IMR-90 (cell line): ENCODE data around the gene FLII. TPM values are rescaled to one million over a fixed set of nuclear protein-coding genes. Genes with fewer than 3 reads are reported as not detected.

ENCODE experiments used
- ATAC-seq: fragments of 200-7000 bp; cut with Tn5 transposase; 2 replicates; pipeline ENCODE4 v1.9.1; 2020; ENCODE audit warnings: low read depth, mild to moderate bottlenecking, moderate library complexity
- BruUV-seq: library from RNA; stranded (reverse); fragments of 400-500 nt; replicated peaks from 2 replicates; lab custom pipeline; 2021; lab: Mats Ljungman, UMichigan
- CTCF ChIA-PET: fragments of 300-600 bp; formaldehyde crosslinking; extraction: SDS; loops from one replicate; lab custom pipeline; 2021; ENCODE audit warnings: antibody characterized with exemption; lab: Yijun Ruan, JAX
- POLR2A ChIA-PET: fragments of 300-600 bp; sonication (Branson Sonifier 250); formaldehyde crosslinking; loops from one replicate; lab custom pipeline; 2022; ENCODE audit warnings: antibody characterized with exemption; ENCODE audit not compliant: unreplicated experiment; lab: Charles Lee
- DNase-seq: peaks from one replicate; pipeline ENCODE4 v3.0.0; 2013
- H2AFZ ChIP-seq: replicated peaks from 2 replicates; pipeline ENCODE3; 2013; ENCODE audit warnings: low read length, mild to moderate bottlenecking; ENCODE audit not compliant: poor library complexity
- H2AK5ac ChIP-seq: 2 replicates; pipeline ENCODE4 v1.6.1; 2013; ENCODE audit warnings: low read depth, low read length, inconsistent platforms
- H2AK9ac ChIP-seq: replicated peaks from 2 replicates; pipeline ENCODE3; 2013; ENCODE audit warnings: mild to moderate bottlenecking, low read depth, low read length, moderate library complexity; ENCODE audit not compliant: poor library complexity
- H2BK120ac ChIP-seq: 2 replicates; pipeline ENCODE4 v1.6.1; 2013; ENCODE audit warnings: low read depth, low read length, inconsistent platforms
- H2BK15ac ChIP-seq: 3 replicates; pipeline ENCODE4 v1.6.1; 2013; ENCODE audit warnings: low read depth, low read length, inconsistent platforms
- H2BK20ac ChIP-seq: 2 replicates; pipeline ENCODE4 v1.6.1; 2013; ENCODE audit warnings: low read depth, mild to moderate bottlenecking, inconsistent platforms, low read length, moderate library complexity
- H2BK5ac ChIP-seq: 2 replicates; pipeline ENCODE4 v1.6.1; 2013; ENCODE audit warnings: mild to moderate bottlenecking, low read depth, low read length, inconsistent platforms; ENCODE audit not compliant: poor library complexity, severe bottlenecking
- H3K14ac ChIP-seq: replicated peaks from 2 replicates; pipeline ENCODE4 v1.6.1; 2013; ENCODE audit warnings: low read depth, low read length, inconsistent platforms
- H3K18ac ChIP-seq: 2 replicates; pipeline ENCODE4 v1.6.1; 2013; ENCODE audit warnings: low read depth, low read length, control low read depth
- H3K23ac ChIP-seq: 2 replicates; pipeline ENCODE4 v1.6.1; 2013; ENCODE audit warnings: low read depth, low read length, inconsistent platforms
- H3K27ac ChIP-seq: 2 replicates; pipeline ENCODE4 v1.5.1; 2013; ENCODE audit warnings: mild to moderate bottlenecking, control low read depth, low read length; ENCODE audit not compliant: insufficient read depth
- H3K27me3 ChIP-seq: 2 replicates; pipeline ENCODE4 v1.6.1; 2013; ENCODE audit warnings: low read length; ENCODE audit not compliant: control insufficient read depth, insufficient read depth
- H3K36me3 ChIP-seq: 2 replicates; pipeline ENCODE4 v1.6.1; 2013; ENCODE audit warnings: low read length, mixed read lengths; ENCODE audit not compliant: control insufficient read depth, insufficient read depth
- H3K4ac ChIP-seq: 2 replicates; pipeline ENCODE4 v1.6.1; 2013; ENCODE audit warnings: low read depth, low read length, inconsistent platforms
- H3K4me1 ChIP-seq: 2 replicates; pipeline ENCODE4 v1.6.1; 2013; ENCODE audit warnings: low read length, mixed read lengths; ENCODE audit not compliant: control insufficient read depth, insufficient read depth
- H3K4me2 ChIP-seq: 2 replicates; pipeline ENCODE4 v1.6.1; 2013; ENCODE audit warnings: low read depth, mild to moderate bottlenecking, control low read depth, low read length, moderate library complexity
- H3K4me3 ChIP-seq: 2 replicates; pipeline ENCODE4 v1.5.1; 2013; ENCODE audit warnings: low read depth, mild to moderate bottlenecking, control low read depth, low read length, moderate library complexity; ENCODE audit not compliant: insufficient read depth
- H3K56ac ChIP-seq: 2 replicates; pipeline ENCODE4 v1.6.1; 2013; ENCODE audit warnings: low read length, inconsistent platforms; ENCODE audit not compliant: insufficient read depth; ENCODE audit errors: extremely low read depth
- H3K79me1 ChIP-seq, 2 experiments: 2 replicates each; pipeline ENCODE4 v1.6.1; 2013; ENCODE audit warnings: low read length in 2 of 2, inconsistent platforms in 1 of 2, low read depth in 1 of 2
- H3K9ac ChIP-seq: 2 replicates; pipeline ENCODE4 v1.6.1; 2013; ENCODE audit warnings: low read depth, low read length, control low read depth
- H3K9me1 ChIP-seq: 2 replicates; pipeline ENCODE4 v1.6.1; 2013; ENCODE audit warnings: low read length, inconsistent platforms; ENCODE audit not compliant: insufficient read depth
- H3K9me3 ChIP-seq: 2 replicates; pipeline ENCODE4 v1.6.1; 2013; ENCODE audit warnings: low read length; ENCODE audit not compliant: control insufficient read depth, insufficient read depth
- H4K20me1 ChIP-seq: 2 replicates; pipeline ENCODE4 v1.6.1; 2013; ENCODE audit warnings: low read length, inconsistent platforms; ENCODE audit not compliant: insufficient read depth
- H4K5ac ChIP-seq: 2 replicates; pipeline ENCODE4 v1.6.1; 2013; ENCODE audit warnings: mild to moderate bottlenecking, low read depth, low read length, control low read depth
- H4K8ac ChIP-seq, 2 experiments: 2 replicates each; pipeline ENCODE4 v1.6.1; 2013; ENCODE audit warnings: low read depth in 2 of 2, low read length in 2 of 2, control low read depth in 1 of 2, inconsistent platforms in 1 of 2
- H4K91ac ChIP-seq: 2 replicates; pipeline ENCODE4 v1.6.1; 2013; ENCODE audit warnings: low read depth, low read length, inconsistent platforms; ENCODE audit not compliant: insufficient read depth
- BHLHE40 ChIP-seq: fragments of 150-350 bp; IDR thresholded peaks from 2 replicates; pipeline ENCODE4 v1.6.1; 2016; ENCODE audit warnings: mild to moderate bottlenecking, low read depth, low read length
- CEBPB ChIP-seq: IDR thresholded peaks from 2 replicates; pipeline ENCODE4 v1.6.1; 2012; ENCODE audit warnings: low read depth, low read length, improper control_type of control experiment
- CHD1 ChIP-seq: IDR thresholded peaks from 2 replicates; pipeline ENCODE4 v1.6.1; 2012; ENCODE audit warnings: low read depth, low read length, improper control_type of control experiment
- ELK1 ChIP-seq: fragments of 150-350 bp; IDR thresholded peaks from 2 replicates; pipeline ENCODE4 v1.6.1; 2016; ENCODE audit warnings: low read depth, mild to moderate bottlenecking, low read length, moderate library complexity, borderline replicate concordance
- FOS ChIP-seq: fragments of 150-350 bp; IDR thresholded peaks from 2 replicates; pipeline ENCODE4 v1.6.1; 2016; ENCODE audit warnings: low read depth, low read length
- MAFK ChIP-seq: IDR thresholded peaks from 2 replicates; pipeline ENCODE4 v1.6.1; 2012; ENCODE audit warnings: low read depth, low read length, improper control_type of control experiment
- MAZ ChIP-seq: IDR thresholded peaks from 2 replicates; pipeline ENCODE4 v1.6.1; 2012; ENCODE audit warnings: low read depth, mild to moderate bottlenecking, low read length, improper control_type of control experiment, moderate library complexity, borderline replicate concordance
- MXI1 ChIP-seq: IDR thresholded peaks from 2 replicates; pipeline ENCODE4 v1.6.1; 2012; ENCODE audit warnings: low read depth, mild to moderate bottlenecking, low read length, moderate library complexity, borderline replicate concordance
- NFE2L2 ChIP-seq: fragments of 150-350 bp; IDR thresholded peaks from 2 replicates; pipeline ENCODE4 v1.6.1; 2016; ENCODE audit warnings: low read depth, mild to moderate bottlenecking, low read length
- RFX5 ChIP-seq: IDR thresholded peaks from 2 replicates; pipeline ENCODE4 v1.8.0; 2012; ENCODE audit warnings: low read depth, mild to moderate bottlenecking, low read length, moderate library complexity
- WGBS, 2 experiments: methylation state at CpG; one replicate each; pipeline versions ENCODE4 v1.1.5 to v1.1.7; 2013; ENCODE audit warnings: missing lambda C conversion rate in 2 of 2; ENCODE audit not compliant: insufficient read length in 1 of 2; ENCODE audit errors: extremely low coverage in 2 of 2; 5-methylcytosine and 5-hydroxymethylcytosine counted together
- dilution Hi-C: fragments of 300-500 bp; cut with HindIII; formaldehyde crosslinking; loops from one replicate; pipeline ENCODE4 v1.14.3; 2018; ENCODE audit warnings: low sequenced_read_pairs; ENCODE audit not compliant: unreplicated experiment
- in situ Hi-C: fragments of 300-500 bp; cut with MboI; formaldehyde crosslinking; loops from 3 replicates; pipeline ENCODE4 v1.14.3; 2019; ENCODE audit warnings: low sequenced_read_pairs, inconsistent platforms, mixed read lengths
- intact Hi-C: fragments of 100-400 bp; cut with micrococcal nuclease; formaldehyde crosslinking; loops from 2 replicates; pipeline ENCODE4 v1.10.0; 2022
- polyA plus RNA-seq, 3 experiments: library from polyadenylated mRNA; depleted of rRNA; stranded (reverse); fragments of >200 nt; gene quantifications; 2 replicates each; pipeline ENCODE4 v1.2.3, GENCODE V29; 2012; ENCODE audit warnings: low replicate concordance in 1 of 3
- total RNA-seq: library from RNA; depleted of rRNA; stranded (reverse); fragments of >200 nt; gene quantifications from 2 replicates; pipeline ENCODE4 v1.2.3, GENCODE V29; 2012

The FLII gene
- total and polyA plus RNA-seq, 2 of the 4 experiments (the other 2 are of a cell fraction) = 263 to 290 TPM

GRCh38 chr17:18262641-18263040, 4.1 kb upstream of the FLII start:
- H3K4ac ChIP-seq = no peak overlapping the region
- in situ Hi-C loops = no loop called here
- dilution Hi-C loops = no loop called here
- ChIA-PET CTCF (interaction anchor here (0.5 kb wide), 1 partner anchor 424 kb away, joined by 3 read pairs; no protein-coding TSS in a partner anchor), POLR2A (no interaction called here)
- no peak overlapping the region for H3K9ac ChIP-seq
- no peaks in the 10 kb centered on the region for H3K27me3 ChIP-seq
- H2BK5ac ChIP-seq = no peak overlapping the region
- H3K36me3 ChIP-seq = peaks cover 26% of the 10 kb centered on the region
- no peak overlapping the region for H3K4me3 ChIP-seq
- H2AK5ac ChIP-seq = no peak overlapping the region
- TF ChIP-seq MAZ (no peak), NFE2L2 (no peak), CHD1 (no peak), MXI1 (no peak), FOS (no peak), RFX5 (no peak), BHLHE40 (no peak), CEBPB (no peak), ELK1 (no peak), MAFK (no peak)
- H2BK15ac ChIP-seq = no peak overlapping the region
- H3K9me3 ChIP-seq = no peaks in the 10 kb centered on the region
- DNase-seq = no peak
- H2BK120ac ChIP-seq = no peak overlapping the region
- peaks cover 16% of the 10 kb centered on the region for H3K4me1 ChIP-seq
- peaks cover 5% of the 10 kb centered on the region for H4K20me1 ChIP-seq
- peaks cover 20% of the 10 kb centered on the region for H3K9me1 ChIP-seq
- H3K79me1 ChIP-seq = peaks cover 13 to 61% of the 10 kb centered on the region in 2 experiments
- H4K8ac ChIP-seq = no peak overlapping the region
- H3K27ac ChIP-seq = no peak overlapping the region
- WGBS, 2 experiments = 96% methylated on average over 9 of the region's 12 CpGs; no CpG with 5 or more reads in 1 of the 2 experiments
- BruUV-seq = no TSS peak
- H3K56ac ChIP-seq = no peak overlapping the region
- intact Hi-C loops = no loop called here
- peak overlapping the region; percentile 42 for H2AK9ac ChIP-seq
- H4K5ac ChIP-seq = no peak overlapping the region
- no peak overlapping the region for H3K18ac ChIP-seq
- H2BK20ac ChIP-seq = no peak overlapping the region
- no peak overlapping the region for H3K23ac ChIP-seq
- no peak overlapping the region for H4K91ac ChIP-seq
- ATAC-seq = no peak
- H3K4me2 ChIP-seq = no peak overlapping the region
- no peak overlapping the region for H2AFZ ChIP-seq
- no peak overlapping the region for H3K14ac ChIP-seq
